ENCODE results near the gene D2HGDH.

DNA sequence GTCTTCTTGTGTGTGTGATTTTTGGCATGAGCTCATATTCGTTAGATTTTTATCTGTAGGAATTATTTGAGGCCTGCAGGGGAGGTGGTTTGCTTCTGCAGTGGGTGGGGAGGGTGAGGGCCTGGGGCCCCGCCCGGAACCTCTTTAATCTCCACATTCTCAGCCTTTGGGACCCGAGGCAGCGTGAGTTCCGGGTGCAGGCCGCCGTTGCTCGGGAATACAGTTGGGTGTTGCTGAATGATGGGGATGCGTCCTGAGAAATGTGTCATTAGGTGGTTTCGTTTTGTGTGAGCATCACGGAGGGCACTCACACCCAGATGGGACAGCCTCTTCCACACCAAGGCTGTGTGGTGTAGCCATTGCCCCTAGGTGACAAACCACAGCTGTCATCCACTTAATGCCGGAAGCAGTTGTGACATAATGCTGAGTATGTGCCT, 28.5 kb downstream of the D2HGDH start:
- TF ChIP-seq, protein P1, sequence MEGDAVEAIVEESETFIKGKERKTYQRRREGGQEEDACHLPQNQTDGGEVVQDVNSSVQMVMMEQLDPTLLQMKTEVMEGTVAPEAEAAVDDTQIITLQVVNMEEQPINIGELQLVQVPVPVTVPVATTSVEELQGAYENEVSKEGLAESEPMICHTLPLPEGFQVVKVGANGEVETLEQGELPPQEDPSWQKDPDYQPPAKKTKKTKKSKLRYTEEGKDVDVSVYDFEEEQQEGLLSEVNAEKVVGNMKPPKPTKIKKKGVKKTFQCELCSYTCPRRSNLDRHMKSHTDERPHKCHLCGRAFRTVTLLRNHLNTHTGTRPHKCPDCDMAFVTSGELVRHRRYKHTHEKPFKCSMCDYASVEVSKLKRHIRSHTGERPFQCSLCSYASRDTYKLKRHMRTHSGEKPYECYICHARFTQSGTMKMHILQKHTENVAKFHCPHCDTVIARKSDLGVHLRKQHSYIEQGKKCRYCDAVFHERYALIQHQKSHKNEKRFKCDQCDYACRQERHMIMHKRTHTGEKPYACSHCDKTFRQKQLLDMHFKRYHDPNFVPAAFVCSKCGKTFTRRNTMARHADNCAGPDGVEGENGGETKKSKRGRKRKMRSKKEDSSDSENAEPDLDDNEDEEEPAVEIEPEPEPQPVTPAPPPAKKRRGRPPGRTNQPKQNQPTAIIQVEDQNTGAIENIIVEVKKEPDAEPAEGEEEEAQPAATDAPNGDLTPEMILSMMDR (IDR thresholded peaks at IDR 0.05 in 4 of 5, conservative IDR thresholded peaks at IDR 0.05 in 1 of 5), result no peak
- TF ChIP-seq POLR2A (IDR thresholded peaks at IDR 0.05), result no peak
